ENCODE data around the gene ARAP1.

GRCh38 chr11:72648384-72649136, 103.6 kb downstream of the ARAP1 start:
- TF ChIP-seq, protein P1, sequence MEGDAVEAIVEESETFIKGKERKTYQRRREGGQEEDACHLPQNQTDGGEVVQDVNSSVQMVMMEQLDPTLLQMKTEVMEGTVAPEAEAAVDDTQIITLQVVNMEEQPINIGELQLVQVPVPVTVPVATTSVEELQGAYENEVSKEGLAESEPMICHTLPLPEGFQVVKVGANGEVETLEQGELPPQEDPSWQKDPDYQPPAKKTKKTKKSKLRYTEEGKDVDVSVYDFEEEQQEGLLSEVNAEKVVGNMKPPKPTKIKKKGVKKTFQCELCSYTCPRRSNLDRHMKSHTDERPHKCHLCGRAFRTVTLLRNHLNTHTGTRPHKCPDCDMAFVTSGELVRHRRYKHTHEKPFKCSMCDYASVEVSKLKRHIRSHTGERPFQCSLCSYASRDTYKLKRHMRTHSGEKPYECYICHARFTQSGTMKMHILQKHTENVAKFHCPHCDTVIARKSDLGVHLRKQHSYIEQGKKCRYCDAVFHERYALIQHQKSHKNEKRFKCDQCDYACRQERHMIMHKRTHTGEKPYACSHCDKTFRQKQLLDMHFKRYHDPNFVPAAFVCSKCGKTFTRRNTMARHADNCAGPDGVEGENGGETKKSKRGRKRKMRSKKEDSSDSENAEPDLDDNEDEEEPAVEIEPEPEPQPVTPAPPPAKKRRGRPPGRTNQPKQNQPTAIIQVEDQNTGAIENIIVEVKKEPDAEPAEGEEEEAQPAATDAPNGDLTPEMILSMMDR (IDR thresholded peaks at IDR 0.05; ENCODE audit: low read depth, low read length): no peak
- TF ChIP-seq MAX (IDR thresholded peaks at IDR 0.05; ENCODE audit: low read depth, low read length): no peak
- TF ChIP-seq POLR2A (IDR thresholded peaks at IDR 0.05; ENCODE audit: extremely low read depth, insufficient read length): no peak
- TF ChIP-seq MYC (IDR thresholded peaks at IDR 0.05; ENCODE audit: low read depth, low read length): no peak
